GM12892 (cell line): ENCODE results near the gene CCNL2.

Experiments used
- POLR2A ChIP-seq: IDR thresholded peaks from 2 replicates; pipeline ENCODE4 v1.6.1; 2011; ENCODE audit warnings: low read depth, low read length, control low read depth
- POLR2AphosphoS5 ChIP-seq: IDR thresholded peaks from 2 replicates; pipeline ENCODE4 v1.6.1; 2011; ENCODE audit warnings: low read depth, low read length, control low read depth
- TAF1 ChIP-seq: IDR thresholded peaks from 2 replicates; pipeline ENCODE4 v1.6.1; 2011; ENCODE audit warnings: low read depth, mild to moderate bottlenecking, control low read depth, low read length, borderline replicate concordance

DNA sequence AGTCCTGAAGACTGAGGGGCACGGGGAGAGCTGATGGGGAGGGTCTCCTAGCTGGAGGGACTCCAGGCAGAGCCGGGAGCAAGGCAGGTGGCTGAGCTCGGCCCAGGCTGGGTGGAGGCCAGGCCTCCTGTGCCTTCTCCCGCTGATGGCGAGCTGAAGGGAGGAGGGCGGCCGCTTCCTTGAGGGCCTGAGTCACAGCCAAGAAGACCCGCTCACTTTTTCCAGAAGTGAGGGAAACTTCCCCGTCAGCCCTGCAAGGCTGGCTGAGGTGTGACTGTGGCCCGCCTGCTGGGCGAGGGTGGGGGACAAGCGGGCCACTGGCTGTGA lies 34.6 kb upstream of the CCNL2 start:
- TF ChIP-seq TAF1 (no peak), POLR2AphosphoS5 (no peak), POLR2A (no peak)
